Nasal cavity respiratory epithelium epithelial cell of viscerocranial mucosa (primary cell): Measurements from ENCODE around the gene OR1F1. TPM values are rescaled to one million over a fixed set of nuclear protein-coding genes. Genes with fewer than 3 reads are reported as not detected.

ENCODE experiments used
- total RNA-seq: library from RNA; depleted of rRNA; stranded (reverse); fragments of >200 nt; gene quantifications from 2 replicates; pipeline ENCODE4 v1.2.3, GENCODE V29; 2014

OR1F1 gene
- 0.14 TPM in 1 of 2 replicates, not detected in the other for total RNA-seq

GRCh38 chr16:3187798-3188674 lies at the start of gene OR1F1:
Gene OR1F1, plus strand, starts transcription at chr16:3188204.

DNA sequence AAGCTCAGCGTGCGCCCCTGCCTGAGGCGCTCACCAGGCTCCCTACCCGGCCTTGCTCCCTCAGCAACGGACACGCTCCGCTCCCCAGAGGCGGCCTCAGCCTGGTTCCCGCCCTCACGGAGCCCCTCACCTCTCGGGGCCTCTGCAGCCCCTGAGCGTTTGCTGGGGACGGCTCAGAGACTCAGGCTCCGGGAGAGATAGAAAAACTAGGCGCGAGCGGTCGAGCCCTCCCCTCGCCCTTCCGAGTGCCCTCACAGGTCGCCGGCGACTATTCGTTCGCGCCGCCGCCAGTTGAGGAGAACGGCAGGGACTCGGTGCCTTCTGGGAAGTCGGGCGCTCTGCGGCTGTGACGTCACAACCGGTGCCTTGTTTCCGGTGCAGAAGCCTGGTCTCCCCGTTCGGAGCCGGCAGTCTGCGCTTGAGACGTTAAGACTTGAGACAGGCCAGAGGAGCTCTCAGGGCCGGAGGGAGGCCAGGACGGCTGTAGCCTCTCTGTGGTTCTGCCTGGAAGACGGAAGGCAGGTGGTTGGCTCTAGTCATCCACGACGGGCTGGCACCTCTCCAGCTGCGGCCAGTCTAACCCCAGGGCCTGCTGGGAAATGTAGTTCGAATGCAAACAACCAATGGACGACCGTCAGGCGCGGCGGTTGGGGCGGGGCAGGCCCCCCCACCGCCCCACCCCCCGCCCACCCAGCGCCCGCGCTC lies 47.0 kb downstream of the OR1F1 start, which contains the start of gene ZNF200:
ZNF200 (minus strand) TSS at position 302 of the 705 bp plus-strand sequence. CDS start 1,403 bp downstream, outside the sequence.

Other genes with a start within 250 kb of the OR1F1 start
- 3.8 and 10.2 TPM in 2 replicates for gene KREMEN2, start 223.9 kb upstream of the OR1F1 start, total RNA-seq
- 6.5 and 8.8 TPM in 2 replicates for gene PAQR4, start 218.9 kb upstream of the OR1F1 start, total RNA-seq
- gene PKMYT1, start 207.8 kb upstream of the OR1F1 start, total RNA-seq = 0.34 and 0.50 TPM in 2 replicates
- under 0.01 and 0.14 TPM in 2 replicates for gene CLDN9, start 175.3 kb upstream of the OR1F1 start, total RNA-seq
- under 0.01 and 0.14 TPM in 2 replicates for gene CLDN6, start 170.0 kb upstream of the OR1F1 start, total RNA-seq
- 279 and 421 TPM in 2 replicates for gene TNFRSF12A, start 167.8 kb upstream of the OR1F1 start, total RNA-seq
- gene HCFC1R1, start 164.3 kb upstream of the OR1F1 start, total RNA-seq = 2.4 and 9.4 TPM in 2 replicates
- 14.4 and 23.2 TPM in 2 replicates for gene THOC6, start 164.2 kb upstream of the OR1F1 start, total RNA-seq
- gene BICDL2, start 151.3 kb upstream of the OR1F1 start, total RNA-seq = 23.3 and 27.3 TPM in 2 replicates
- gene MMP25, start 141.6 kb upstream of the OR1F1 start, total RNA-seq = 0.21 and 0.34 TPM in 2 replicates
- 1.7 and 32.1 TPM in 2 replicates for gene IL32, start 122.6 kb upstream of the OR1F1 start, total RNA-seq
- not detected in 2 replicates for gene ZSCAN10, start 88.9 kb upstream of the OR1F1 start, total RNA-seq
- gene ZNF205, start 75.6 kb upstream of the OR1F1 start, total RNA-seq = 17.4 and 17.8 TPM in 2 replicates
- 13.7 and 22.8 TPM in 2 replicates for gene ZNF213, start 53.2 kb upstream of the OR1F1 start, total RNA-seq
- 9.9 and 13.7 TPM in 2 replicates for gene ZNF200, start 47.0 kb downstream of the OR1F1 start, total RNA-seq
- under 0.01 and 0.07 TPM in 2 replicates for gene MEFV, start 68.4 kb downstream of the OR1F1 start, total RNA-seq
- 55.7 and 64.9 TPM in 2 replicates for gene ZNF263, start 95.3 kb downstream of the OR1F1 start, total RNA-seq
- gene TIGD7, start 117.2 kb downstream of the OR1F1 start, total RNA-seq = 6.0 and 7.9 TPM in 2 replicates
- gene ZNF75A, start 117.3 kb downstream of the OR1F1 start, total RNA-seq = 25.6 and 36.6 TPM in 2 replicates
- gene OR2C1, start 167.7 kb downstream of the OR1F1 start, total RNA-seq = not detected in 2 replicates
- gene ZSCAN32, start 212.8 kb downstream of the OR1F1 start, total RNA-seq = 20.5 and 20.6 TPM in 2 replicates
- 5.5 and 8.5 TPM in 2 replicates for gene ZNF174, start 213.0 kb downstream of the OR1F1 start, total RNA-seq